Measurements from ENCODE around the gene SRPX. TPM values are rescaled to one million over a fixed set of nuclear protein-coding genes. Genes with fewer than 3 reads are reported as not detected.

Gene SRPX
- total and polyA plus RNA-seq, 5 donors, result 80.2 to 146 (median 110) TPM

GRCh38 chrX:38108364-38108763 lies 112.3 kb downstream of the SRPX start:
- ATAC-seq, result no peak

DNA sequence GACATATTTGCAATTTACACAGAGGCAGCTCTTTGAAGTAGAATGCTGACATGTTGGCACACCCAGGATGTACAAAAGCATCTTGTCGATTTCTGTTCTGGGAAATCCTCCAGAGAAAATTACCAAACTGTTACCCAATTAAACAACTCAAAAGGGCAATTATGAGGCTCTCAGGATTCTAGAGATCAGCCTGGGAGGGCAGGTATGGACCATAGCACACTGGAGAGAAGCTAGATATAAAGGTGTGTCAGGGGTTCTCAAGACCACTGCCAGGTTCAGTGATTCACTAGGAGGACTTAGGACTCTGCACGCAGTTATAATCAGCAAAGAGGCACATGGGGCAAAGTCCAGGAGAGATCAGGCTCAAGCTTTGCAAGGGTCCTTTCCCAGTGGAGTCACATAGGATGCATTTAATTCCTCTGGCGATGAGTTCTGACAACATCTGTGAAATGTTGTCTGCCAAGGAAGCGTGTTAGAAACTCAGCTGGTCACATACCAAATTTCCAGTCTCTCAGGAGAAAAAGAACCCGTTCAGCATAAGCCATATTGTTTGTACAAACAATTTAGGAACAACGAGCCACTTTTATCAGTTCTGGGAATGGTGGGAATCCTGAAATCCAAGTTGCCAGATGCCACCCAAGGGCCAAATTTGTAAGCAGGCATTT lies 113.5 kb downstream of the SRPX start:
- no peak for ATAC-seq
- Histone ChIP-seq H3K4me1 (ENCODE audit: control insufficient read depth, insufficient read depth, low read length) (no peaks in the 10 kb centered on the region), H3K27me3 (ENCODE audit: control insufficient read depth, insufficient read depth) (no peaks in the 10 kb centered on the region), H3K27ac (ENCODE audit: low read length) (no peak overlapping the region), H3K9me3 (ENCODE audit: control insufficient read depth, low read length) (no peaks in the 10 kb centered on the region), H3K4me3 (ENCODE audit: low read length) (no peak overlapping the region)
- intact Hi-C loops (cut with DNase I), result no loop called here
- 53% methylated on average over 6 of the region's 6 CpGs for WGBS
- DNase-seq, result no peak

More at GRCh38 chrX:38108364-38108763, 112.3 kb downstream of the SRPX start:
- DNase-seq, result no peak
- H3K27me3 ChIP-seq (ENCODE audit: control insufficient read depth, insufficient read depth), result no peaks in the 10 kb centered on the region
- no peak overlapping the region for H3K4me3 ChIP-seq (ENCODE audit: low read length)
- WGBS, result 39% methylated on average over 6 of the region's 6 CpGs
- intact Hi-C loops (cut with DNase I), result no loop called here
- no peaks in the 10 kb centered on the region for H3K4me1 ChIP-seq (ENCODE audit: control insufficient read depth, insufficient read depth, low read length)
- H3K9me3 ChIP-seq (ENCODE audit: control insufficient read depth, low read length), result no peaks in the 10 kb centered on the region
- H3K27ac ChIP-seq (ENCODE audit: low read length), result no peak overlapping the region

- Histone ChIP-seq H3K27me3 (ENCODE audit: control insufficient read depth, insufficient read depth) (no peaks in the 10 kb centered on the region), H3K4me3 (ENCODE audit: low read length) (no peak overlapping the region), H3K4me1 (ENCODE audit: control insufficient read depth, insufficient read depth, low read length) (no peaks in the 10 kb centered on the region), H3K9me3 (ENCODE audit: control insufficient read depth, low read length) (no peaks in the 10 kb centered on the region), H3K27ac (ENCODE audit: low read length) (no peak overlapping the region)
- no peak for DNase-seq
- ATAC-seq, result no peak
- WGBS, result 95% methylated on average over 6 of the region's 6 CpGs
- intact Hi-C loops (cut with DNase I), result no loop called here
Observed at GRCh38 chrX:38105216-38105725, 115.4 kb downstream of the SRPX start.

- WGBS, result 92% methylated on average over 5 of the region's 5 CpGs
- Histone ChIP-seq H3K9me3 (ENCODE audit: control insufficient read depth, low read length) (no peaks in the 10 kb centered on the region), H3K27ac (ENCODE audit: low read length) (no peak overlapping the region), H3K4me3 (ENCODE audit: low read length) (no peak overlapping the region), H3K4me1 (ENCODE audit: control insufficient read depth, insufficient read depth, low read length) (no peaks in the 10 kb centered on the region), H3K27me3 (ENCODE audit: control insufficient read depth, insufficient read depth) (no peaks in the 10 kb centered on the region)
- no peak for ATAC-seq
- DNase-seq, result no peak
- intact Hi-C loops (cut with DNase I), result no loop called here
Observed at GRCh38 chrX:38103857-38104812, 116.5 kb downstream of the SRPX start.

DNA sequence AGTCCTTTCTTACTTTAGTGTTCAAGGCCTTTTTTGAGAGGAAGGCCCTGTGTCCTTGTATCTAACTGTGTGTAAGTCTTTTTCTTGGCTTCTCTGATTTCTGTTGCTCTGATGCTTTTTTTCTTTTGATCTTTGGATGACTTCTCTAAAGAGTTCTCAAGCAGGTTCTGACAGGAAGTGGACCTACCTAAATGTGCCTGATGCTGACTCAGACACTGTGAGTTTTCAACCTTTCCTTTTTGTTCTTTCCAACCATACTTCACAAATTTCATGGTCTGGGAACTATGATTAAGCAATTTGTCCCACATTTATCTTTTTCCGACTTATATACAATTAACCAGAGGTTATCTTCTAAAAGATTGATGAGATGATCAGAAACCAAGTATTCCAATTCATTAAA lies 117.8 kb downstream of the SRPX start:
- ATAC-seq (no peak), DNase-seq (no peak)
- Histone ChIP-seq H3K9me3 (ENCODE audit: control insufficient read depth, low read length) (no peaks in the 10 kb centered on the region), H3K4me1 (ENCODE audit: control insufficient read depth, insufficient read depth, low read length) (no peaks in the 10 kb centered on the region), H3K4me3 (ENCODE audit: low read length) (no peak overlapping the region), H3K27me3 (ENCODE audit: control insufficient read depth, insufficient read depth) (no peaks in the 10 kb centered on the region), H3K27ac (ENCODE audit: low read length) (no peak overlapping the region)
- WGBS, result 100% methylated on average over 1 of the region's 1 CpG
- intact Hi-C loops (cut with DNase I), result no loop called here

DNA sequence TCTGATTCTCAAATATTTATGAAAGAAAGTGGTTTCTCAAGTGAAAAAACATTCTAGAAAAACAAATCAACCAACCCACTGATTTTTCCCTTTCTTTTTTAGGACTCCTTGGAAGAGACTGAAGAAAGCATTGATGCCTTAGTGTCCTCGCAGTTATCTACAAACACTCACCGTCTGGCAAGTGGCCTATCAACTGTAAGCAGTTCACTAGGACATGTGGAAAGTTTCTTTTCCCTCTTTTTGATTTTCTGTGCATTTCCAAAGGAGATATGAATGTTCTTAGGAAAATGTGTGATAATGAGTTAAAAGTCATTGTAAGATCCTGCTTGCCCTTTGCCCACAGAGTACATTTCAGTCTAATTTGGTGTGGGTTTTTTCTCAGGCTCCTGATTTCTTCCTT lies 118.4 kb downstream of the SRPX start:
- DNase-seq, result no peak
- Histone ChIP-seq H3K27ac (ENCODE audit: low read length) (no peak overlapping the region), H3K4me3 (ENCODE audit: low read length) (no peak overlapping the region), H3K27me3 (ENCODE audit: control insufficient read depth, insufficient read depth) (no peaks in the 10 kb centered on the region), H3K4me1 (ENCODE audit: control insufficient read depth, insufficient read depth, low read length) (no peaks in the 10 kb centered on the region), H3K9me3 (ENCODE audit: control insufficient read depth, low read length) (no peaks in the 10 kb centered on the region)
- no peak for ATAC-seq
- intact Hi-C loops (cut with DNase I), result no loop called here
- WGBS, result 31% methylated on average over 2 of the region's 2 CpGs

DNA sequence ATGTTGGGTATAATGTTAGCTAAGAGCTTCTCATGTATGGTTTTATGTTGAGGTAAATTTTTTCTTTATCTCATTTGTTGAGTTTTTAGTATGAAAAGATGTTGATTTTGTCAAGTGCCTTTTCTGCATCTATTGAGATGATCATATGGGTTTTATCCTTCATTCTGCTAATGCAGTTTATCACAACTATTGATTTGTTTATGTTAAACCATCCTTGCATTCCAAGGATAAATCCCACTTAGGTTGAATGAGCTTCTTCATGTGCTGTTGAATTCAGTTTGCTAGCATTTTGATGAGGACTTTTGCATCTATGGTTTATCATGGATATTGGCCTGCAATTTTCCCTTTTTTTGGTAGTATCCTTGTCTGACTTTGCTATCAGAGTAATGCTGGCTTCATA lies 121.0 kb downstream of the SRPX start:
- ATAC-seq (no peak), DNase-seq (no peak)
- no peaks in the 10 kb centered on the region for H3K9me3 ChIP-seq (ENCODE audit: control insufficient read depth, low read length)
- H3K27me3 ChIP-seq (ENCODE audit: control insufficient read depth, insufficient read depth), result no peaks in the 10 kb centered on the region
- intact Hi-C loops (cut with DNase I), result no loop called here
- H3K27ac ChIP-seq (ENCODE audit: low read length), result no peak overlapping the region
- H3K4me1 ChIP-seq (ENCODE audit: control insufficient read depth, insufficient read depth, low read length), result no peaks in the 10 kb centered on the region
- H3K4me3 ChIP-seq (ENCODE audit: low read length), result no peak overlapping the region

Other genes with a start within 250 kb of the SRPX start
- gene SYTL5, start 214.3 kb downstream of the SRPX start, total RNA-seq, result under 1 TPM in 3 of 4 donors, not detected in 1; 0.06 to 0.39 (median 0.20) TPM
- 0.07 TPM for gene SYTL5, start 214.3 kb downstream of the SRPX start, polyA plus RNA-seq
- gene RPGR, start 106.6 kb upstream of the SRPX start, total RNA-seq, result 1 to 10 TPM; 4.2 to 9.5 (median 7.9) TPM
- 10.9 TPM for gene RPGR, start 106.6 kb upstream of the SRPX start, polyA plus RNA-seq
- gene OTC, start 131.7 kb upstream of the SRPX start, total RNA-seq, result 1 to 10 TPM in 2 of 4 donors, under 1 TPM in 2; 0.36 to 1.1 (median 0.84) TPM
- gene OTC, start 131.7 kb upstream of the SRPX start, polyA plus RNA-seq, result 0.18 TPM